Measurements from ENCODE around the gene PHACTR3. TPM values are rescaled to one million over a fixed set of nuclear protein-coding genes. Genes with fewer than 3 reads are reported as not detected.

Gene PHACTR3
- total RNA-seq, 1 experiment from 2014 or later: not detected

GRCh38 chr20:59620860-59621505, 16.6 kb downstream of the PHACTR3 start:
- DNase-seq (ENCODE audit: low read depth, low spot score) (no peak), ATAC-seq (peak; percentile 55)
- no peak overlapping the region for H3K4me2 ChIP-seq (ENCODE audit: low read length)
- peaks cover 32% of the 10 kb centered on the region for H3K27me3 ChIP-seq (ENCODE audit: insufficient read depth, low read length)
- POLR2A ChIA-PET: no interaction called here
- no peaks in the 10 kb centered on the region for H3K36me3 ChIP-seq (ENCODE audit: control insufficient read depth in 1 of 2, insufficient read depth in 2 of 2, low read length in 2 of 2)
- no peaks in the 10 kb centered on the region for H3K4me1 ChIP-seq (ENCODE audit: control insufficient read depth in 1 of 2, insufficient read depth in 2 of 2, low read length in 2 of 2)
- RAD21 ChIA-PET (ENCODE audit: low non-redundant PET in 1 of 2, low total read pairs in 2 of 2, uncharacterized antibody in 2 of 2, unreplicated experiment in 2 of 2): no interaction called here
- no peaks in the 10 kb centered on the region for H3K79me2 ChIP-seq (ENCODE audit: insufficient read depth, low read length)
- no peaks in the 10 kb centered on the region for H3K9me2 ChIP-seq (ENCODE audit: insufficient read depth)
- no peaks in the 10 kb centered on the region for H3K9me3 ChIP-seq (ENCODE audit: control insufficient read depth in 1 of 2, insufficient read depth in 1 of 2, low read depth in 1 of 2, low read length in 2 of 2)
- TF ChIP-seq TCF7L2 (IDR thresholded peaks at IDR 0.05; ENCODE audit: borderline replicate concordance, extremely low read depth, insufficient read depth, insufficient read length) (no peak), SIN3A (IDR thresholded peaks at IDR 0.05; ENCODE audit: low read depth) (no peak), ZFX (IDR thresholded peaks at IDR 0.05) (no peak), CTCF (IDR thresholded peaks at IDR 0.05 in 2 of 3, conservative IDR thresholded peaks at IDR 0.05 in 1 of 3; ENCODE audit: borderline replicate concordance in 1 of 3, insufficient read depth in 1 of 3, low read depth in 2 of 3, low read length in 2 of 3) (no peak), FOSL1 (IDR thresholded peaks at IDR 0.05; ENCODE audit: low read depth) (no peak), POLR2A (IDR thresholded peaks at IDR 0.05; ENCODE audit: borderline replicate concordance, extremely low read depth, insufficient read depth, insufficient read length) (no peak), POLR2AphosphoS5 (IDR thresholded peaks at IDR 0.05; ENCODE audit: low read depth, low read length) (no peak), RAD21 (IDR thresholded peaks at IDR 0.05; ENCODE audit: low read depth) (no peak), CEBPB (IDR thresholded peaks at IDR 0.05; ENCODE audit: low read depth) (no peak), ELF1 (IDR thresholded peaks at IDR 0.05; ENCODE audit: borderline replicate concordance, low read depth) (no peak), ATF3 (IDR thresholded peaks at IDR 0.05) (no peak), EZH2phosphoT487 (IDR thresholded peaks at IDR 0.05; ENCODE audit: borderline replicate concordance) (no peak), SRF (IDR thresholded peaks at IDR 0.05; ENCODE audit: low read depth) (no peak), ZBTB33 (IDR thresholded peaks at IDR 0.05; ENCODE audit: extremely low read depth, insufficient replicate concordance, low read length) (no peak)
- H3K4me3 ChIP-seq (replicated peaks in 1 of 2; ENCODE audit: low read depth in 1 of 2, low read length in 2 of 2): no peak overlapping the region
- CTCF ChIA-PET: no interaction called here
- no peak overlapping the region for H3K9ac ChIP-seq (ENCODE audit: low read length)
- no peaks in the 10 kb centered on the region for H4K20me1 ChIP-seq (ENCODE audit: insufficient read depth)
- H2AFZ ChIP-seq (ENCODE audit: low read depth, low read length, poor library complexity, severe bottlenecking): no peak overlapping the region
- H3K27ac ChIP-seq (ENCODE audit: low read depth, low read length): no peak overlapping the region
- intact Hi-C loops (cut with micrococcal nuclease): no loop called here
- BruUV-seq (replicated peaks): no TSS peak

All from HCT116 (cell line).